Endometrium (tissue), 2 donors: Measurements from ENCODE around the gene GPR84.

Experiments used
- FAIRE-seq: peaks from 2 replicates; lab custom pipeline; 2012; peaks lifted over from hg19 to GRCh38; lab: Jason Lieb, UNC
- donor health status: control.
- donor health status: control.

GPR84 gene

GRCh38 chr12:54373649-54374561 is 9.6 kb upstream of the GPR84 start:
- no peak for FAIRE-seq

GRCh38 chr12:54372113-54372806 is 8.0 kb upstream of the GPR84 start:
- FAIRE-seq: no peak

DNA sequence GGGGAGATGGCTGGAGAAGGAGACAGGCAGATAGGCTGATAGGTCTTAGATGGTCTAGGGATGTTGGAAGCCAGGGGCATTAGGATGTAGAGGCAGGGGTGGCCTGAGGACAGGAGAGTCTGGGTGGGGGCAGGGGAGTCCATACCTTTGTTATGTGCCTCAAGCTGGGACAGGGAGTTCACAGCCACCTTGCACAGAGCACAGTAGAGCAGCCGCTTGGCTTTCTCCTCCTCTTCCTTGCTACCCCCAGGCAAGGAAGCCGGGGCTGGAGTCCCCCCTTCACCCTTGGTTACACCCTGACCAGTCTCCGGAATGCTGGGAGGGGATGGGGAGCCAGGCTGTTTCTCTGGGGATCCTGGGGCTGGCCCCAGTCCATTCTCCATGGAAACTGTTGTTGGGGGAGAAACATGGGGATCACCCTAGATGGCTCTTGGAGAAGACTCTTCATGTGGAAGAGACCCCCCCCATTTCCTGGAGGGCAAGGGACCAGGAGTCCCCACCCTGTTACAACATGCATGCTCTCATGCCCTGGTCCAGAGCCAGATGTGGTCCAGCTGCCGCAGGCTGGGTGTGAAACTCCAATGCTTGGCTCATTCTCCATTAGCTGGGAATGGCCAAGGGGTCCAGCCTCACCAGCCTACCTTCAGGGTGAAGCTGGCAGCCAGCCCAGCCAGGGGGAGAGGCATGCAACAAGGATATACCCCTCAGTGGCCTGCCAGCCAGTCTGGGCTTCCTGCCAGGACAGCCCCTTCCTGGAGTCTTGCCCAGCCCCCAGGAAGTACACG is 7.2 kb upstream of the GPR84 start:
- no peak for FAIRE-seq

GRCh38 chr12:54370171-54370730 is 6.0 kb upstream of the GPR84 start:
- no peak for FAIRE-seq

- no peak for FAIRE-seq
Observed at GRCh38 chr12:54369597-54370131, 5.4 kb upstream of the GPR84 start.

DNA sequence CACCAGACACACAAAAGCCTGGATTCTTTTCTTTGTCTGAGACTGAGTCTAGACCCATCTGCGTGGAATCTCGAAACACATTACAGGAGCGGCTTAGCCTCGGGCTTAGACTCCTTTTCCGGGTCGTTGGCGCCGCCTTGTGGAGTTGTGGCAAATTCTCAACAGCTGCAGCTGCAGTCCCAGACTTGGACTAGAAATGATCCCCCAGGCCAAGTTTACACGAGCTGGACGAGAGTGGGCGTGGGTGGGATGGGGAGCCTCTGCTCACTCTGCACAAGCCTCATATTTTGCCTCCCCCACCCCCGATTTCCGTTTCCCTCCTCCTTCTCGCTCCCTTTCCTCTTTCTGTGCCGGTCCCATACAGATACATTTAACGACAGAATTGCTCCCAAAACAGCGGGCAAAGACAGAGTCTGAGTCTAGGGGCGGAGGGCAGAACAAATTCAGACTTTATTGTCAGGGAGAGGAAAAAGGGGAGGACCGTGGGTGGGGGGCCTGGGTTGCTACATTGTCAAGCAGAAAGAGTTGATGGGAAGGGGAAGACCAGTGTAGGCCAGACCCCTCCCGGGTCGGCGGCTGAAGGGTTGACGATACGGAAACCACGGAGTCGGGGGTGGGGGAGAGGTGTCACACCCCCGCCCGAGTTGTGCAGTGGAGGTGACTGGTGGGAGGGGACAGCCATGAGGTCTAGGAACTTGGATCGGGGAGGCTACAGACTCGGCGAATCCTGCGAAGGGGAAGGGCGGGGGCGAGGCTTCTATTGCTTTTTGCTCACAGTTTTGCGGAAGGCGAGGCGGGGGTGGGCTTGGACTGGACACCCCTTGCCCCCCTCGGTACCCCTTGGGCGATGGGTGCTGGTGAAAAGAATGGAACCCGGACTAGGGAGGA is 4.7 kb upstream of the GPR84 start:
- peak; percentile 54 for FAIRE-seq

GRCh38 chr12:54368025-54368708 is 3.9 kb upstream of the GPR84 start:
- FAIRE-seq: no peak

GRCh38 chr12:54363618-54364017 is 668 bp downstream of the GPR84 start:
- FAIRE-seq: no peak

DNA sequence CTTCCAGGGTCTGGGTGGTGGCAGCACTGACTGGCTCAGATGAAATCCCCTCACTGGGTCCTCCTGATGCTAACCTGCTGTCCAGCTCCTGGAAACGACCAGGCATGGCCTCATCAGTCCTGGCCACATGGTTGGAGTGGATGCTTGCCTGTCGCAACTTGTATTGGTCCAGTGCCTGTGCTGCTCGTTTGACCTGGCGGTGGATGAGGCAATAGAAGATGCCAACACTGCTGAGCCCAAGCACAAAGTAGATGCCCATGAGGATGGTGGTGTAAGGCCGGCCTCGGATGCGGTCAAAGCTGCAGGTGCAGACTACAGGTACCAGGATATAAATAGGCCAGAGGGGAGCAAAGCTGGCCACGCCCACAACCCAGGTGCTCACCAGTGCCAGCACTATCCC is 1.2 kb downstream of the GPR84 start:
- FAIRE-seq: no peak

DNA sequence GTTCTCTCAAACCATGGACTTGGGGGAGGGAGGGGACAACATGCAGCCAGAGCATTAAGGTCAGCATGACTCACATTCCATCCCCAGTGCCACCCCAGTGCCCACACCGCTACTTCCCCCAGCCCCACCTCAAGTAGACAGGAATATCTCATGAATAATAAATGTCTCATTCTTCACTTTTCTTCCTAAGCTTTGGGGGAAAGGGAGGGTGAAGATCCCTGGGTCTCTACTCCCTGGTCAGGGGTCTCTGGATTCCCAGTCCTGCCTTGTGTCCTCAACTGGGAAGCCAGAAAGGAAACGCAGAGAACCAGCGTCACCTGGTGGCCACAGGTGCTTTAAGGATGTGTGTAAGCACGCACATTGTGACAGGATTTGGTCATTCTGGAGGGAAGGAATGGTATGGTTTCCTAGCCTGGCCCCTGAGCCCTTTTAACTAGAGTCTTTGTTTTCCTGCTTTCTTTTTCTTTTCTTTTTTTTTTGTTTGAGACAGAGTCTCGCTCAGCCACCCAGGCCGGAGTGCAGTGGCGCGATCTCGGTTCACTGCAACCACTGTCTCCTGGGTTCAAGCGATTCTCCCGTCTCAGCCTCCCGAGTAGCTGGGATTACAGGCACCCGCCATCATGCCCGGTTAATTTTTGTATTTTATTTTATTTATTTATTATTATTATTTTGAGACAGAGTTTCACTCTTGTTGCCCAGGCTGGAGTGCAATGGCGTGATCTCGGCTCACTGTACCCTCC is 3.4 kb downstream of the GPR84 start:
- FAIRE-seq: no peak

- FAIRE-seq: no peak
Observed at GRCh38 chr12:54359762-54360351, 4.4 kb downstream of the GPR84 start.

DNA sequence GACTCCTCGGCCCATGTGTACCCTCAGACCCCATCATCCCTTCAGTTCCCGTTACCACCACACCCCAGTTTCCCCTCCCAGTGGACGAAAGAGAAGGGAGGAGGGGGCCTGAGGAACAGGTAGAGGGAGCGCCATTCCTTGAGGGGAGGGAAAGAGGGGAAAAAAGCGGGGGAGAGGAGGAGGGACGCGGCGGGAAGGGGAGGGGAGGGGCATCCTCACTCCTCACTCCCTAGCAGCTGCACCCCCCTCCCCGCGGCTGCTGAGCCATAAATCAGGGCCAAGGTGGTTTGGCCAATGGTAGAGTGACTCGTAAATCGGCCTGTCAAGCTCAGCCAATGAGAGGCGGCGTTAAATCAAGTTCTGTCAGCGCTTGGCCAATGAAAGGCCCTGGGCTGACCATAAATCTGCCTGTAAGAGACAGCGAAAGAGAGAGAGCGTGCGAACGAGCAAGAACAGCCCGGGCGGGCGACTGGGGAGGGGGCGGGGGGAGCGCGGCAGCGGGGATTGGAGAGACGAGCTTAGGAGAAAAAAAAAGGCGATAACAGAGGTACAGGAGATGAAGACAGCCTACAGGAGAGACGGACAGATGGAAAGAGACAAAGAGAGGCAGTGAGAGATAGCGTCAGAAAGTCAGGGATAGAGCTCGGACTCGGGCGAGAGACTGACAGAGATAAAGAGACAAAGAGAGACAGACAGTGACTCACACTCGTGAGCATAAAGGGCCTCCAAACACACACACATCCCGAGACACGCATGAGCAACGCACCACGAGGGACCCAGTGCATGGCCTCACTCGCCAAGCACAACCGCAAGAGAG is 5.1 kb downstream of the GPR84 start:
- FAIRE-seq: no peak

GRCh38 chr12:54358191-54358944 is 5.9 kb downstream of the GPR84 start:
- no peak for FAIRE-seq

DNA sequence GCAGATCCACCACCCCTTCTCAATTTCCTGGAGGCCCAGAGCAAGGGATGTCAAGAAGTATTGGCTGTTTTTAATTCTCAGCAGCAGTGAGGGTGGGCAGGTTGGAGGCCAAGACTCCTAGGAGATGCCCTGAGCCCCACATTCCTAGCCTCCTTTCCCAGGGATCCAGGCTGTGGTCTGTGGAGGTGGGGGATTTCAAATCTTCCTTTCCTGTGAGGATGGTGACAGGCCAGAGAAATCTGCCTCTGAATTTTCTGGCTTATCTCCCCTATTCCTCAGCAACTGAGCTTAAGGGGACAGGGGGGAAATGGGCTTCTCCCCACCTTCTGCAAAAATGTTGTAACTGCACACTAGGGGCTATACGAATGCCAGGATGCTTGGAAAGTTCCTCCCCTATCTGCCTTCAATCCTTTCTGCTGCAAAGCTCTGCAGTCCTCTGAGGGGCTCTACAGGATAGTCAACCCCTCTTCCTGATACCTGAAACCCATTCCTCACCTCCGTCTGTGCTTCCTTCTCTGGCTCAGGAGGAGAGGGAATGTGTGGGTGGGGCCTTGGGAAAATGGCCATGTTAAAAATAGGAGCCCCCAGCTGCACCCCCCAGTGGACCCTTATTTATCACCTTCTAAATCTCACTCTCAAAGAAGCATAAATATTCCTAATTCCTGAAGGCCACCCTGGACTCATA is 6.6 kb downstream of the GPR84 start:
- FAIRE-seq: no peak

DNA sequence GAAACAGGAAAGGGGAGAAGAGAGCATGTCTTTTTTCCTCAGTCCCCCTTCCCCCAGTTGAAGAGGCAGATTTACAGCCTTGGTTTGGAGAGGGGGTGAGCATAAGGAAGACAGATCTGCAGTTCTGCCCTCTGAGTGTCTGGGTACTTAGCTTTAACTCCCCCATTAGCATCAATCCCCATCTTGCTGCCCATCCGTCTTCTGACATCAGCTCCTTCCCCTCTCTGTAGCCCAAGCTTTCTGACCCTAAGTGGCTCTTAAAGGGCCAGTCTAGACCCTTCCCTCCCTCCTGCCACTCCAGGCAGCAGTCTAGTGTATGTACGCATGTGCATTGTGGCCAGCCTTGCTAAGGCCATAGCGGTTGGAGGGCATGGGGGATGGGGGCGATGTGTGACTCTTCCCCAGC is 7.3 kb downstream of the GPR84 start:
- FAIRE-seq: no peak

DNA sequence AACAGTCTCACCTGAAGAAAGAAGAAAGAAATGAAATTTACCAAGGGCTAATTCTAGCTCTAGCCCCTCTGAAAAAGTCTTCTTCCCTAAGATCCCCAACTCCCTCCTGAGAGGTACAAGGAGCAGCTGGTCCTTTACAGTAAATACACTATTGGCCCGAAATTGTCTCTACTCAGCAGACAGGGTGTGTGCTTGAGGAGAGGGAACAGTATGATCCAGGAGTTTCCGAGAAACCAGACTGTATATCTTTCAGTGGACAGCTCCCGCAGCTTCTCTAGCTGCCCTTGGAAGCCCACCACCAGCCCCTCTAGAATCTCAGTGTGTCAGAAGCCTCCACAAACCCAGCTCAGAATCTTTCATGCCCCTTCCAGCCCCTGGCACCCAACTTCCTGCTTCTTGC is 8.1 kb downstream of the GPR84 start:
- no peak for FAIRE-seq
